ENCODE data around the gene HTR4. TPM values are rescaled to one million over a fixed set of nuclear protein-coding genes. Genes with fewer than 3 reads are reported as not detected.
"Not testable (repeated sequence)": the region's sequence is repeated elsewhere in the genome, so short reads cannot be mapped to it uniquely, and the experiment has no call there.

The HTR4 gene
- polyA plus RNA-seq, 1 experiment, result not detected

GRCh38 chr5:148682058-148683026 lies 28.0 kb upstream of the HTR4 start:
- POLR2A ChIA-PET, result no interaction called here
- CTCF ChIA-PET, result interaction anchor here (1.3 kb wide), 1 partner anchor 22 kb away, joined by 3 read pairs; no protein-coding TSS in a partner anchor

DNA sequence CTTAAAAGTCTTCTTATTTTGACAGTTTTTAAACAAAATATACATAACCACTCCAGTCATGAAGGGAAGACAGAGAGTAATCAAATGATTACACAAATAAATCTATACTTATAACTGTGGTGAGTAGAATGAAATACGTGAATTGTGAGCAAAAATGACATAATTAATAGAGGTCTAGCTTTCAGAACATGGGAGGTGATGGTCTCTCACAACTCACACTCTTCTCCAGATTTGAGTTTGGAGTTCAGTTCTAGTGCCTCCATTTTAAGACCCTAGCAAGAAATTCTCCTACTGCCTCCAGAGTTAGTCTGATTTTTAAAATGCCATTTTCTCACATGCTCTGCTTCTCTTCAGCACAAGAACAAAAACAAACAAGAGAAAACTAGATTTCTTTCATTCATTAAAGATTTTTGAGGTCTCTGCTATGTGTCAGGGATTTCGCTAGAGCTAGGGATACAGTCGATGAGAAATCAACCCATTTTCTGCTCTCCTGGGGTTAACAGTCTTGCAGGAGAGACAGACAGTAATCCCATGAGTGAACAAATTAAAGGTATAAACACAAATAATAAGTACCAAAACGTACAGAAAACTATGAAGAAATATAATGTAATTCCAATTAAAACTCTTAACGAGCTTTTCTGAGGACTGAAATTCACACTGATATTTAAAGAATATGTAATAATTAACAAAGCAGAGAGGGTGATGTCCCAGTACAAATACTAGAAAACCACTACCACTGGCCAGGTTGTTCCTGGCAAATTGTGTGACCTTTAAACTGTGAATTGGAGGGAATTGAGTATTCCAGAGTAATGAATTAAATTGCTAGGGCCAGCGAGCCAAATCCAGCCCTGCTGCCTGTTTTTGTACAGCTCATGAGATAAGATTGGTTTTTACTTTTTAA lies 27.1 kb upstream of the HTR4 start:
- Histone ChIP-seq H3K36me3 (ENCODE audit: control insufficient read depth, insufficient read depth, low read length) (no peaks in the 10 kb centered on the region), H3K4me3 (ENCODE audit: low read depth, low read length) (no peak overlapping the region), H3K27me3 (ENCODE audit: control insufficient read depth, insufficient read depth, low read length) (no peaks in the 10 kb centered on the region)
- ChIA-PET CTCF (interaction anchor here (1.3 kb wide), 1 partner anchor 21 kb away, joined by 3 read pairs; no protein-coding TSS in a partner anchor), POLR2A (no interaction called here)
- no peak for DNase-seq (ENCODE audit: low read depth)
- no peak for TF ChIP-seq CTCF (IDR thresholded peaks at IDR 0.05; ENCODE audit: insufficient read depth, low read depth, low read length)

More at GRCh38 chr5:148682058-148683026, 28.0 kb upstream of the HTR4 start:
- Histone ChIP-seq H3K4me3 (ENCODE audit: low read depth, low read length) (no peak overlapping the region), H3K36me3 (ENCODE audit: control insufficient read depth, insufficient read depth, low read length) (no peaks in the 10 kb centered on the region), H3K27me3 (ENCODE audit: control insufficient read depth, insufficient read depth, low read length) (no peaks in the 10 kb centered on the region)
- TF ChIP-seq CTCF (IDR thresholded peaks at IDR 0.05; ENCODE audit: insufficient read depth, low read depth, low read length), result no peak
- no peak for DNase-seq (ENCODE audit: low read depth)

DNA sequence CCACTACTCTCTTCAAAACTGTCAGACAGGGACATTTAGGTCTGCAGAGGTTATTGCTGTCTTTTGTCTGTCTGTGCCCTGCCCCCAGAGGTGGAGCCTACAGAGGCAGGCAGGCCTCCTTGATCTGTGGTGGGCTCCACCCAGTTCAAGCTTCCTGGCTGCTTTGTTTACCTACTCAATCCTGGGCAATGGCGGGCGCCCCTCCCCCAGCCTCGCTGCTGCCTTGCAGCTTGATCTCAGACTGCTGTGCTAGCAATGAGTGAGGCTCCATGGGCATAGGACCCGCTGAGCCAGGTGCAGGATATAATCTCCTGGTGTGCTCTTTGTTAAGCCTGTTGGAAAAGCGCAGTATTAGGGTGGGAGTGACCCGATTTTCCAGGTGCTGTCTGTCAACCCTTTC lies 19.4 kb upstream of the HTR4 start:
- H3K36me3 ChIP-seq (ENCODE audit: control insufficient read depth, insufficient read depth, low read length); H3K27me3 ChIP-seq (ENCODE audit: control insufficient read depth, insufficient read depth, low read length); DNase-seq (ENCODE audit: low read depth); CTCF ChIA-PET; POLR2A ChIA-PET; H3K4me3 ChIP-seq (ENCODE audit: low read depth, low read length): not testable (repeated sequence)

- H3K27me3 ChIP-seq (ENCODE audit: control insufficient read depth, insufficient read depth, low read length), result no peaks in the 10 kb centered on the region
- no peaks in the 10 kb centered on the region for H3K36me3 ChIP-seq (ENCODE audit: control insufficient read depth, insufficient read depth, low read length)
- ChIA-PET POLR2A (no interaction called here), CTCF (no interaction called here)
- no peak overlapping the region for H3K4me3 ChIP-seq (ENCODE audit: low read depth, low read length)
- DNase-seq (ENCODE audit: low read depth), result no peak
- TF ChIP-seq CTCF (IDR thresholded peaks at IDR 0.05; ENCODE audit: insufficient read depth, low read depth, low read length), result no peak
Measured at GRCh38 chr5:148666353-148666752, 12.0 kb upstream of the HTR4 start.

DNA sequence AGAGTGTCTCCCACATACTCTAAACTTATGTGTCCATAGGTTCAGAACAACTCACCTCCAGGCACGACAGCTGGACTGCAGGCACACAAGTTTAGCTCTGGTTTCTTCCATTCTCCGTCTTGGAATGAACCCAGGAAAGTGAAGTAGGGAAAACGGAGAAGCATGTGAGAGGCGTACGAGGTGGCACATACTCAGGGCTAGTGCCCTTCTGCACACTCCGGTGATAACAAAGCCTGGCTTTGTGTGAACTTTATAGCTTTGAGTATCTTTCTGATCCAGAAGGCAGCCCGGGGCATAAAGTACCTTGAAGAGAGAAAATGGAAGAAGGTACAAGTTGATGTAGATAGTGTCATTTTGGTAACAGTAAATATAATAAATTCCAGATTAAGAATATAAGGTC lies 11.1 kb upstream of the HTR4 start:
- no peaks in the 10 kb centered on the region for H3K27me3 ChIP-seq (ENCODE audit: control insufficient read depth, insufficient read depth, low read length)
- POLR2A ChIA-PET, result no interaction called here
- CTCF ChIA-PET, result no interaction called here
- no peak overlapping the region for H3K4me3 ChIP-seq (ENCODE audit: low read depth, low read length)
- DNase-seq (ENCODE audit: low read depth), result no peak
- no peak for TF ChIP-seq CTCF (IDR thresholded peaks at IDR 0.05; ENCODE audit: insufficient read depth, low read depth, low read length)
- no peaks in the 10 kb centered on the region for H3K36me3 ChIP-seq (ENCODE audit: control insufficient read depth, insufficient read depth, low read length)

Data from BJ (cell line).